Endothelial cell of umbilical vein (primary cell): ENCODE data around the gene RFX2. TPM values are rescaled to one million over a fixed set of nuclear protein-coding genes. Genes with fewer than 3 reads are reported as not detected.

Experiments used
- BruUV-seq: library from RNA; stranded (reverse); fragments of 400-500 nt; replicated peaks from 2 replicates; lab custom pipeline; 2021; lab: Mats Ljungman, UMichigan
- CTCF ChIA-PET: fragments of 300-600, 350-600 bp; sonication (Branson Sonifier 250); formaldehyde crosslinking; loops from one replicate; lab custom pipeline; 2021; ENCODE audit warnings: antibody characterized with exemption, inconsistent platforms; lab: Charles Lee
- POLR2A ChIA-PET: fragments of 300-600, 350-600 bp; sonication (Branson Sonifier 250); formaldehyde crosslinking; loops from one replicate; lab custom pipeline; 2021; ENCODE audit warnings: antibody characterized with exemption, inconsistent platforms; lab: Charles Lee
- DNase-seq: peaks from one replicate; pipeline ENCODE4 v3.0.0-alpha.2; 2011; ENCODE audit warnings: low read depth, low spot score
- FAIRE-seq: peaks from 2 replicates; lab custom pipeline; 2011; peaks lifted over from hg19 to GRCh38; lab: Jason Lieb, UNC
- H2AFZ ChIP-seq: 2 replicates; pipeline ENCODE4 v1.6.0; 2012; ENCODE audit warnings: low read depth, low read length, control low read depth, inconsistent platforms
- H3K27ac ChIP-seq: 2 replicates; pipeline ENCODE4 v1.5.1; 2011; ENCODE audit warnings: low read depth, mild to moderate bottlenecking, control low read depth, low read length, moderate library complexity; ENCODE audit not compliant: insufficient read depth
- H3K27me3 ChIP-seq, 2 experiments: 2 replicates each; pipeline versions ENCODE4 v1.6.0 to v1.6.1; 2011; ENCODE audit warnings: low read length in 2 of 2, mixed read lengths in 1 of 2; ENCODE audit not compliant: control insufficient read depth in 2 of 2, insufficient read depth in 2 of 2
- H3K36me3 ChIP-seq, 2 experiments: 2 replicates in 1 of 2; 3 replicates in 1 of 2; pipeline ENCODE4 v1.5.1; 2011; ENCODE audit warnings: low read length in 2 of 2, mild to moderate bottlenecking in 1 of 2, moderate library complexity in 1 of 2; ENCODE audit not compliant: control insufficient read depth in 2 of 2, insufficient read depth in 2 of 2; ENCODE audit errors: extremely low read depth in 1 of 2
- H3K4me1 ChIP-seq: 3 replicates; pipeline ENCODE4 v1.5.1; 2011; ENCODE audit warnings: mild to moderate bottlenecking, low read length; ENCODE audit not compliant: control insufficient read depth, insufficient read depth; ENCODE audit errors: extremely low read depth
- H3K4me2 ChIP-seq: 2 replicates; pipeline ENCODE4 v1.6.1; 2011; ENCODE audit warnings: low read length, control low read depth, mixed read lengths; ENCODE audit not compliant: insufficient read depth
- H3K4me3 ChIP-seq, 3 experiments: fragments of 200-600 bp in 1 of 3; sonication (generic), shearing (Covaris generic) in 1 of 3; replicated peaks in 1 of 3; 2 replicates each; pipeline ENCODE4 v1.5.1; 2011 to 2016; ENCODE audit warnings: control low read depth in 3 of 3, low read length in 3 of 3, mild to moderate bottlenecking in 2 of 3, inconsistent platforms in 1 of 3, low read depth in 1 of 3, moderate library complexity in 1 of 3; ENCODE audit not compliant: insufficient read depth in 1 of 3
- H3K79me2 ChIP-seq: 2 replicates; pipeline ENCODE4 v1.6.0; 2012; ENCODE audit warnings: low read length, inconsistent platforms; ENCODE audit not compliant: control insufficient read depth, insufficient read depth
- H3K9ac ChIP-seq: replicated peaks from 2 replicates; pipeline ENCODE3; 2011; ENCODE audit warnings: low read length, control low read depth; ENCODE audit not compliant: insufficient read depth; ENCODE audit errors: extremely low read depth
- H3K9me1 ChIP-seq: replicated peaks from 3 replicates; pipeline ENCODE4 v1.6.0; 2011; ENCODE audit warnings: mild to moderate bottlenecking, low read length; ENCODE audit not compliant: control insufficient read depth, insufficient read depth; ENCODE audit errors: extremely low read depth
- H3K9me3 ChIP-seq: replicated peaks from 2 replicates; pipeline ENCODE4 v1.5.1; 2012; ENCODE audit warnings: low read length, inconsistent platforms; ENCODE audit not compliant: control insufficient read depth, insufficient read depth
- H4K20me1 ChIP-seq: replicated peaks from 2 replicates; pipeline ENCODE3; 2011; ENCODE audit warnings: mild to moderate bottlenecking, low read length; ENCODE audit not compliant: control insufficient read depth, insufficient read depth; ENCODE audit errors: extremely low read depth
- EZH2 ChIP-seq: IDR thresholded peaks from 2 replicates; pipeline ENCODE4 v1.6.1; 2012; ENCODE audit warnings: borderline replicate concordance, low read depth, mild to moderate bottlenecking, moderate library complexity, low read length, inconsistent platforms; ENCODE audit not compliant: severe bottlenecking
- FOS ChIP-seq: IDR thresholded peaks from 2 replicates; pipeline ENCODE4 v1.6.1; 2011; ENCODE audit warnings: mild to moderate bottlenecking, low read length, moderate library complexity, borderline replicate concordance; ENCODE audit not compliant: insufficient read depth
- GATA2 ChIP-seq: IDR thresholded peaks from 2 replicates; pipeline ENCODE4 v1.7.0; 2011; ENCODE audit warnings: low read depth, mild to moderate bottlenecking, moderate library complexity, mixed read lengths, low read length; ENCODE audit not compliant: insufficient read length, insufficient read depth
- JUN ChIP-seq: IDR thresholded peaks from 2 replicates; pipeline ENCODE4 v1.6.1; 2011; ENCODE audit warnings: borderline replicate concordance, low read depth; ENCODE audit not compliant: insufficient read length, insufficient read depth
- MYC ChIP-seq: IDR thresholded peaks from one replicate; pipeline ENCODE4 v1.6.1; 2011; ENCODE audit warnings: mild to moderate bottlenecking, low read depth, low read length
- POLR2A ChIP-seq: IDR thresholded peaks from 2 replicates; pipeline ENCODE4 v1.6.1; 2012; ENCODE audit warnings: low read depth, mild to moderate bottlenecking, control low read depth, low read length
- POLR2AphosphoS5 ChIP-seq: IDR thresholded peaks from 2 replicates; pipeline ENCODE4 v1.6.1; 2012; ENCODE audit warnings: low read depth, mild to moderate bottlenecking, control low read depth, low read length, moderate library complexity; ENCODE audit not compliant: insufficient read depth
- dilution Hi-C: fragments of 300-500 bp; cut with MboI; formaldehyde crosslinking; loops from one replicate; pipeline ENCODE4 v1.15.0; 2019; ENCODE audit warnings: low sequenced_read_pairs; ENCODE audit not compliant: extremely low pct_ligation_motif_present
- intact Hi-C: fragments of 100-400 bp; cut with micrococcal nuclease; formaldehyde crosslinking; loops from one replicate; pipeline ENCODE4 v1.10.0; 2022
- polyA plus RNA-seq, 4 experiments: library from polyadenylated mRNA; depleted of rRNA in 3 of 4; stranded (reverse) in 3 of 4; unstranded in 1 of 4; fragments of >200 nt; gene quantifications; 2 replicates each; pipeline versions ENCODE4 v1.2.1 to v1.2.3, GENCODE V29; 2011 to 2012; ENCODE audit warnings: missing spikeins in 1 of 4
- total RNA-seq: library from RNA; stranded (reverse); gene quantifications from 2 replicates; pipeline ENCODE4 v1.2.3, GENCODE V29; 2021
- TF ChIP-seq, protein P1 (sequence below): IDR thresholded peaks from 2 replicates; pipeline ENCODE4 v1.6.1; 2011; ENCODE audit not compliant: insufficient read depth, insufficient read length
- TF ChIP-seq, protein P2 (sequence below), 2 donors: IDR thresholded peaks; 1 replicate in 1 of 2; 2 replicates in 1 of 2; pipeline ENCODE4 v1.5.1; 2011; ENCODE audit warnings: low read length in 2 of 2, mild to moderate bottlenecking in 2 of 2, moderate library complexity in 2 of 2, control low read depth in 1 of 2, inconsistent platforms in 1 of 2, low read depth in 1 of 2; ENCODE audit not compliant: insufficient read depth in 1 of 2; ENCODE audit errors: extremely low read depth in 1 of 2

The RFX2 gene
- total and polyA plus RNA-seq, 2 donors (not counting 3 experiments of a cell fraction or from before 2014, with no cell fraction given), result 16.1 to 19.0 TPM

DNA sequence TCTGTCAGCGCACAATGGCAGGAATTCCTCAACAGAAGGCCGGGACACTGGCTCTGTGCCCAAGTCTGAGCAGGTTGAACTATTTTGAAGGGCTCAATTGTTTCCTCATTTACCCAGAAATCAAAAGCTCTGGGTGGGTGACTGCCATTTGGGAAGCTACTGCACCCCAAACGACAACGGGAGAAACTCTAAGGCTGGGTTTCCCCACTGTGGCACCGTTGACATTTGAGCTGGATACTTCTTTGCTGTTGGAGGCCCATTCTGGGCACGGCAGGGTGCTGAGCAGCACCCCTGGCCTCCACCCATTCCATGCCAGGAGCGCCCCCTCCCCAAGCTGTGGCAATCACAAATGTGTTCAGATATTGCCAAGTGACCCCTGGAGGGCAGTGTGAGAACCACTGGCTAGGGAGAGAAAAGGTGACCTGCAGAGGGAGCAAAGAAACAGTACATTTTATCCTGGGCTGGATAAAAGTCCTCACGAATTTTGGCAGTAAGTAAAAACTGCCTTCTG, 62.5 kb downstream of the RFX2 start:
- peak; percentile 62 for FAIRE-seq
- peak; percentile 67 for DNase-seq
- no peak overlapping the region for H3K27ac ChIP-seq
- H3K9ac ChIP-seq, result no peak overlapping the region
- dilution Hi-C loops (loop anchor here (25.0 kb wide), 1 partner anchor 90 kb away; the partner anchor contains the start of gene ACSBG2), intact Hi-C loops (loop anchor here (1.0 to 5.0 kb wide), 5 partner anchors 60 to 375 kb away; partner anchors contain the start of gene KHSRP)
- BruUV-seq, result no TSS peak
- H3K27me3 ChIP-seq, result no peaks in the 10 kb centered on the region
- TF ChIP-seq, protein P1, sequence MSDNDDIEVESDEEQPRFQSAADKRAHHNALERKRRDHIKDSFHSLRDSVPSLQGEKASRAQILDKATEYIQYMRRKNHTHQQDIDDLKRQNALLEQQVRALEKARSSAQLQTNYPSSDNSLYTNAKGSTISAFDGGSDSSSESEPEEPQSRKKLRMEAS, result no peak
- TF ChIP-seq, protein P2, sequence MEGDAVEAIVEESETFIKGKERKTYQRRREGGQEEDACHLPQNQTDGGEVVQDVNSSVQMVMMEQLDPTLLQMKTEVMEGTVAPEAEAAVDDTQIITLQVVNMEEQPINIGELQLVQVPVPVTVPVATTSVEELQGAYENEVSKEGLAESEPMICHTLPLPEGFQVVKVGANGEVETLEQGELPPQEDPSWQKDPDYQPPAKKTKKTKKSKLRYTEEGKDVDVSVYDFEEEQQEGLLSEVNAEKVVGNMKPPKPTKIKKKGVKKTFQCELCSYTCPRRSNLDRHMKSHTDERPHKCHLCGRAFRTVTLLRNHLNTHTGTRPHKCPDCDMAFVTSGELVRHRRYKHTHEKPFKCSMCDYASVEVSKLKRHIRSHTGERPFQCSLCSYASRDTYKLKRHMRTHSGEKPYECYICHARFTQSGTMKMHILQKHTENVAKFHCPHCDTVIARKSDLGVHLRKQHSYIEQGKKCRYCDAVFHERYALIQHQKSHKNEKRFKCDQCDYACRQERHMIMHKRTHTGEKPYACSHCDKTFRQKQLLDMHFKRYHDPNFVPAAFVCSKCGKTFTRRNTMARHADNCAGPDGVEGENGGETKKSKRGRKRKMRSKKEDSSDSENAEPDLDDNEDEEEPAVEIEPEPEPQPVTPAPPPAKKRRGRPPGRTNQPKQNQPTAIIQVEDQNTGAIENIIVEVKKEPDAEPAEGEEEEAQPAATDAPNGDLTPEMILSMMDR (IDR thresholded peaks at IDR 0.05; ENCODE audit: extremely low read depth in 1 of 2, insufficient read depth in 1 of 2, low read depth in 1 of 2, low read length in 2 of 2), result peak; percentile 67 to 73
- no peaks in the 10 kb centered on the region for H3K9me1 ChIP-seq
- H4K20me1 ChIP-seq, result no peaks in the 10 kb centered on the region
- ChIA-PET POLR2A (interaction anchor here (1.4 kb wide), 1 partner anchor 9 kb away, joined by 5 read pairs; no protein-coding TSS in a partner anchor), CTCF (interaction anchor here (0.6 to 6.9 kb wide), 38 partner anchors 9 to 377 kb away, joined by 3 to 340 read pairs (median 5); no protein-coding TSS in a partner anchor)
- no peak overlapping the region for H2AFZ ChIP-seq
- H3K4me2 ChIP-seq, result no peak overlapping the region
- peaks cover 4% of the 10 kb centered on the region for H3K4me1 ChIP-seq
- H3K4me3 ChIP-seq, result no peak overlapping the region
- no peaks in the 10 kb centered on the region for H3K9me3 ChIP-seq
- H3K36me3 ChIP-seq, result peaks cover 0 to 3% of the 10 kb centered on the region in 2 experiments
- H3K79me2 ChIP-seq, result no peaks in the 10 kb centered on the region

DNA sequence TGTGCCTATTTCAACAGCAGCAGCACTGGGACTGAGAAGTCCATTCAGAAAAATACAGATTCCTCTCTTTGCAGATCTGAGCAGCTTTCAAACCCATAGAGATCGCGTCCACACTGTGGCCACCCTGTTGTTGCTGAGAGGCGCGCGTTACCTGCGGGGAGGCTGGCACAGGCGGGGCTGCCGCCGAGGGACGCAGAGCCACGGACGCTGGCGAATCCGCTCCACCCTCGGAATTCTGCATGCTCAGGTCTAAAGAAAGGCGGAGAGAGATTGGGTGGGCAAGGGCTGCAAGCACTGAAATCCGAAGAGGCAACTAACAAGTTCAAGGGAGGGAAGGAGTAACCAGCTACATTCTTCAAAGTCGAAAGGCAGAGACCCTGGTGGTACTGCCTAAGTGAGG, 63.0 kb downstream of the RFX2 start:
- TF ChIP-seq EZH2, result no peak
- TF ChIP-seq, protein P1, result no peak
- TF ChIP-seq POLR2AphosphoS5, result no peak
- TF ChIP-seq GATA2, result no peak
- TF ChIP-seq, protein P2 (IDR thresholded peaks at IDR 0.05; ENCODE audit: extremely low read depth in 1 of 2, insufficient read depth in 1 of 2, low read depth in 1 of 2, low read length in 2 of 2), result no peak
- no peak for TF ChIP-seq JUN
- no peak for TF ChIP-seq POLR2A
- no peak for TF ChIP-seq MYC
- no peak for TF ChIP-seq FOS
- no peak overlapping the region for H3K9ac ChIP-seq
- FAIRE-seq, result peak; percentile 46
- peaks cover 0 to 3% of the 10 kb centered on the region in 2 experiments for H3K36me3 ChIP-seq
- H4K20me1 ChIP-seq, result no peaks in the 10 kb centered on the region
- DNase-seq, result no peak
- H3K9me1 ChIP-seq, result no peaks in the 10 kb centered on the region
- BruUV-seq, result no TSS peak
- H3K27ac ChIP-seq, result no peak overlapping the region
- H3K79me2 ChIP-seq, result no peaks in the 10 kb centered on the region
- no peak overlapping the region for H2AFZ ChIP-seq
- H3K27me3 ChIP-seq, result no peaks in the 10 kb centered on the region
- dilution Hi-C loops (loop anchor here (25.0 kb wide), 1 partner anchor 90 kb away; the partner anchor contains the start of gene ACSBG2), intact Hi-C loops (loop anchor here (5.0 kb wide), 2 partner anchors 170 to 375 kb away; partner anchors contain the start of gene KHSRP)
- no peak overlapping the region for H3K4me3 ChIP-seq
- POLR2A ChIA-PET, result no interaction called here
- H3K4me1 ChIP-seq, result peaks cover 4% of the 10 kb centered on the region
- CTCF ChIA-PET, result interaction anchor here (0.9 to 6.9 kb wide), 15 partner anchors 10 to 311 kb away, joined by 3 to 340 read pairs (median 14); no protein-coding TSS in a partner anchor
- no peak overlapping the region for H3K4me2 ChIP-seq
- no peaks in the 10 kb centered on the region for H3K9me3 ChIP-seq
